ENCODE results near the gene AXIN1.

Gene AXIN1

GRCh38 chr16:289395-289997 lies 63.0 kb downstream of the AXIN1 start:
- Mint-ChIP-seq H3K36me3 (peaks cover 21% of the 10 kb centered on the region), H3K27me3 (no peaks in the 10 kb centered on the region), H3K27ac (no peak overlapping the region), H3K4me3 (no peak overlapping the region), H3K4me1 (no peaks in the 10 kb centered on the region), H3K9me3 (no peaks in the 10 kb centered on the region)
- no peak for DNase-seq (ENCODE audit: low spot score in 2 of 2)
- no peak for ATAC-seq (ENCODE audit: low read depth)

GRCh38 chr16:287981-288920 lies 64.3 kb downstream of the AXIN1 start:
- Mint-ChIP-seq H3K27me3 (no peaks in the 10 kb centered on the region), H3K36me3 (peaks cover 18% of the 10 kb centered on the region), H3K4me1 (no peaks in the 10 kb centered on the region), H3K27ac (no peak overlapping the region), H3K9me3 (no peaks in the 10 kb centered on the region), H3K4me3 (no peak overlapping the region)
- ATAC-seq (ENCODE audit: low read depth): no peak
- DNase-seq (ENCODE audit: low spot score in 2 of 2): no peak

GRCh38 chr16:287298-287811 lies 65.2 kb downstream of the AXIN1 start:
- H3K27me3 Mint-ChIP-seq: no peaks in the 10 kb centered on the region
- H3K4me1 Mint-ChIP-seq: no peaks in the 10 kb centered on the region
- no peaks in the 10 kb centered on the region for H3K9me3 Mint-ChIP-seq
- no peak for ATAC-seq (ENCODE audit: low read depth)
- DNase-seq (ENCODE audit: low spot score in 2 of 2): no peak
- no peak overlapping the region for H3K4me3 Mint-ChIP-seq
- H3K27ac Mint-ChIP-seq: no peak overlapping the region
- H3K36me3 Mint-ChIP-seq: peaks cover 14% of the 10 kb centered on the region

GRCh38 chr16:286491-287297 lies 65.8 kb downstream of the AXIN1 start:
- DNase-seq (ENCODE audit: low spot score in 2 of 2) (no peak), ATAC-seq (ENCODE audit: low read depth) (no peak)
- Mint-ChIP-seq H3K27me3 (peaks cover 2% of the 10 kb centered on the region), H3K4me3 (no peak overlapping the region), H3K27ac (no peak overlapping the region), H3K4me1 (no peaks in the 10 kb centered on the region), H3K36me3 (peaks cover 14% of the 10 kb centered on the region), H3K9me3 (no peaks in the 10 kb centered on the region)

- Mint-ChIP-seq H3K36me3 (peaks cover 9% of the 10 kb centered on the region), H3K4me1 (no peaks in the 10 kb centered on the region), H3K4me3 (no peak overlapping the region), H3K27me3 (peaks cover 4% of the 10 kb centered on the region), H3K27ac (no peak overlapping the region), H3K9me3 (no peaks in the 10 kb centered on the region)
- no peak for DNase-seq (ENCODE audit: low spot score in 2 of 2)
- ATAC-seq (ENCODE audit: low read depth): no peak
These were observed 67.1 kb downstream of the AXIN1 start for GRCh38 chr16:285146-286055.

- no peak for ATAC-seq (ENCODE audit: low read depth)
- H3K4me3 Mint-ChIP-seq: no peak overlapping the region
- no peak overlapping the region for H3K27ac Mint-ChIP-seq
- H3K4me1 Mint-ChIP-seq: no peaks in the 10 kb centered on the region
- H3K9me3 Mint-ChIP-seq: no peaks in the 10 kb centered on the region
- H3K27me3 Mint-ChIP-seq: peaks cover 4% of the 10 kb centered on the region
- H3K36me3 Mint-ChIP-seq: peaks cover 9% of the 10 kb centered on the region
- DNase-seq (ENCODE audit: low spot score in 2 of 2): no peak
These were observed 68.1 kb downstream of the AXIN1 start for GRCh38 chr16:284204-285120.

GRCh38 chr16:283033-283805 lies 69.3 kb downstream of the AXIN1 start, which contains the start of gene PDIA2:
Gene PDIA2, plus strand, starts transcription at chr16:283164. Its CDS starts 6 bp downstream, at chr16:283170.
- ATAC-seq (ENCODE audit: low read depth): no peak

GRCh38 chr16:282491-282890 lies 70.0 kb downstream of the AXIN1 start:
- peaks cover 4% of the 10 kb centered on the region for H3K36me3 Mint-ChIP-seq
- no peak overlapping the region for H3K27ac Mint-ChIP-seq
- peaks cover 3% of the 10 kb centered on the region for H3K4me1 Mint-ChIP-seq
- ATAC-seq (ENCODE audit: low read depth) (no peak), DNase-seq (ENCODE audit: low spot score in 2 of 2) (no peak)
- H3K27me3 Mint-ChIP-seq: peaks cover 8% of the 10 kb centered on the region
- no peaks in the 10 kb centered on the region for H3K9me3 Mint-ChIP-seq
- H3K4me3 Mint-ChIP-seq: no peak overlapping the region

More at GRCh38 chr16:283033-283805, 69.3 kb downstream of the AXIN1 start, which contains the start of gene PDIA2:
- Mint-ChIP-seq H3K27ac (no peak within 1 kb of the TSS), H3K4me1 (peaks cover 3% of the 10 kb centered on the region), H3K27me3 (peaks cover 8% of the 10 kb centered on the region), H3K9me3 (no peaks in the 10 kb centered on the region), H3K36me3 (peaks cover 9% of the 10 kb centered on the region), H3K4me3 (no peak within 1 kb of the TSS)
- no peak for DNase-seq (ENCODE audit: low spot score in 2 of 2)

GRCh38 chr16:281660-282255 lies 70.8 kb downstream of the AXIN1 start:
- ATAC-seq (ENCODE audit: low read depth) (no peak), DNase-seq (ENCODE audit: low spot score in 2 of 2) (no peak)
- Mint-ChIP-seq H3K4me3 (no peak overlapping the region), H3K27me3 (peaks cover 12% of the 10 kb centered on the region), H3K4me1 (peaks cover 3% of the 10 kb centered on the region), H3K9me3 (no peaks in the 10 kb centered on the region), H3K36me3 (no peaks in the 10 kb centered on the region), H3K27ac (no peak overlapping the region)

- no peak overlapping the region for H3K4me3 Mint-ChIP-seq
- ATAC-seq (ENCODE audit: low read depth): no peak
These were observed 71.4 kb downstream of the AXIN1 start for GRCh38 chr16:280991-281659.

GRCh38 chr16:280552-280951 lies 72.0 kb downstream of the AXIN1 start, which contains the start of gene ARHGDIG:
Gene ARHGDIG, plus strand, starts transcription at chr16:280591. Its CDS starts 90 bp downstream, at chr16:280681.
- H3K4me1 Mint-ChIP-seq: peaks cover 5% of the 10 kb centered on the region
- no peak within 1 kb of the TSS for H3K27ac Mint-ChIP-seq
- peak; percentile 26 for ATAC-seq (ENCODE audit: low read depth)
- DNase-seq (ENCODE audit: low spot score in 2 of 2): no peak
- H3K27me3 Mint-ChIP-seq: peaks cover 16% of the 10 kb centered on the region
- H3K36me3 Mint-ChIP-seq: no peaks in the 10 kb centered on the region
- no peak within 1 kb of the TSS for H3K4me3 Mint-ChIP-seq
- H3K9me3 Mint-ChIP-seq: no peaks in the 10 kb centered on the region

More at GRCh38 chr16:280991-281659, 71.4 kb downstream of the AXIN1 start:
- Mint-ChIP-seq H3K27me3 (peaks cover 16% of the 10 kb centered on the region), H3K4me1 (peaks cover 5% of the 10 kb centered on the region), H3K27ac (no peak overlapping the region), H3K9me3 (no peaks in the 10 kb centered on the region), H3K36me3 (no peaks in the 10 kb centered on the region)
- no peak for DNase-seq (ENCODE audit: low spot score in 2 of 2)

All from memory B cell (primary cell).